ENCODE results near the gene CGNL1. TPM values are rescaled to one million over a fixed set of nuclear protein-coding genes. Genes with fewer than 3 reads are reported as not detected.

CGNL1 gene
- total RNA-seq, 6 experiments from 2014 or later, result 23.6 to 54.5 (median 42.9) TPM

DNA sequence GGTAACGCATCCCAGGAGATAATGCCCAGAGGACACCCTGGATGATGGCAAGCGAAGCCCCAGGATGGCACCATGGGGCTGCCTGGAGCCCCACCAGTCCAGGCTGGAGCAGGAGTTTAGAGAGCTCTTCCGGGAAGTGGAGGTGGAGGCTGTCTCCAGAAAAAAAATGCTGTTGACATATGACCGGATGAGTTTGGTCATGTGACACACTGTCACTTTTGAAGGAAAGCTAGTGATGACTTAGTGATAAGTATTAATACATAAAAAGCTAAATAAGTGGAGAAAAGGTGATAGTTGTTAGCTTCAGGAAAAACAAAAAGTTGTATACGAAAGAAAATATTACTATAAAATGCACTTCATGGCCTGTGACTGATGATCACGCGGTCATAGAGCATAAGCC lies 195.4 kb downstream of the CGNL1 start:
- TF ChIP-seq, protein P1, sequence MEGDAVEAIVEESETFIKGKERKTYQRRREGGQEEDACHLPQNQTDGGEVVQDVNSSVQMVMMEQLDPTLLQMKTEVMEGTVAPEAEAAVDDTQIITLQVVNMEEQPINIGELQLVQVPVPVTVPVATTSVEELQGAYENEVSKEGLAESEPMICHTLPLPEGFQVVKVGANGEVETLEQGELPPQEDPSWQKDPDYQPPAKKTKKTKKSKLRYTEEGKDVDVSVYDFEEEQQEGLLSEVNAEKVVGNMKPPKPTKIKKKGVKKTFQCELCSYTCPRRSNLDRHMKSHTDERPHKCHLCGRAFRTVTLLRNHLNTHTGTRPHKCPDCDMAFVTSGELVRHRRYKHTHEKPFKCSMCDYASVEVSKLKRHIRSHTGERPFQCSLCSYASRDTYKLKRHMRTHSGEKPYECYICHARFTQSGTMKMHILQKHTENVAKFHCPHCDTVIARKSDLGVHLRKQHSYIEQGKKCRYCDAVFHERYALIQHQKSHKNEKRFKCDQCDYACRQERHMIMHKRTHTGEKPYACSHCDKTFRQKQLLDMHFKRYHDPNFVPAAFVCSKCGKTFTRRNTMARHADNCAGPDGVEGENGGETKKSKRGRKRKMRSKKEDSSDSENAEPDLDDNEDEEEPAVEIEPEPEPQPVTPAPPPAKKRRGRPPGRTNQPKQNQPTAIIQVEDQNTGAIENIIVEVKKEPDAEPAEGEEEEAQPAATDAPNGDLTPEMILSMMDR (IDR thresholded peaks at IDR 0.05), result no peak
- no peak for TF ChIP-seq POLR2A (IDR thresholded peaks at IDR 0.05)
- Histone ChIP-seq H3K27me3 (no peaks in the 10 kb centered on the region), H3K4me3 (no peak overlapping the region), H3K36me3 (no peaks in the 10 kb centered on the region), H3K9me3 (no peaks in the 10 kb centered on the region), H3K27ac (no peak overlapping the region), H3K4me1 (no peaks in the 10 kb centered on the region)
- intact Hi-C loops (cut with DNase I), result no loop called here
- DNase-seq, result no peak
- no peak for ATAC-seq
- WGBS (ENCODE audit: insufficient coverage, low coverage, low lambda C conversion rate, missing lambda C conversion rate), result 78% methylated on average over 7 of the region's 7 CpGs

DNA sequence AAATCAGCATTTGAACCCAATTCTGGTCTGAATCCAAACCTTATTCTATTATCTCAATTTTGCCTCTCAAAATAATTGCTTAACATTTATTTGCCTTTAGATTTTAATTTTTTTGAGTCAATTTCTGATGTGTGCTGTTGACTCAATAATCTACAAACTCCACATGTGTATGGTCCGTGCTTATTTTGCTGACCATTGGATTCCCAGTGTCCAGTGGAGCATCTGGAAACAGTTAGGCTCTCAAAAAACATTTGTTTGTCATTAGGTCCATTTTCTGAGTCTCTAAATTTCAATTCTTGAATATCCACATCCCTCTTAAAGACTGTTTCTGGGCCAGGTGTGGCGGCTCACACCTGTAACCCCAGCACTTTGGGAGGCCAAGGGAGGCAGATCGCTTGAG lies 196.2 kb downstream of the CGNL1 start:
- WGBS (ENCODE audit: insufficient coverage, low coverage, low lambda C conversion rate, missing lambda C conversion rate), result 76% methylated on average over 3 of the region's 3 CpGs
- intact Hi-C loops (cut with DNase I), result no loop called here
- no peak for ATAC-seq

DNA sequence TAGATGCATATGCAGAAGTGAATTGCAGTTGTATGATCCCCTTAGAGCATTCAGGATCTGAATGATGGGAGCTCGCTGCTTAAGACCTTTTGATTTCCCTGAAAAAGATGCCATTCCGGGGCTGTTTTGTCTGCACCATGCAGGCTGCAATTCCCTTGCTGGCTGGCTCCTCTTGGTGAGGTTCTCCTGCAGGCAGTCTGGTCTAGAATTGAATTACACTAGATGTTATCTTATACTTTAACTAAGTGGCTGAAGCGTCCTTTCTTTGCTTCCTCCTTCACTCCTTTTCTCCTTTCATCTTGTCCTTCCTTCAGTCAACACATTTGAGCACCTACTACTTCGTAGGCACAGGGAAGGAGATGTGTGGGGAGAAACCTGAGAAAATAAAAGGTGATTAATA lies 196.8 kb downstream of the CGNL1 start:
- Histone ChIP-seq H3K27ac (no peak overlapping the region), H3K27me3 (no peaks in the 10 kb centered on the region), H3K4me3 (no peak overlapping the region), H3K36me3 (no peaks in the 10 kb centered on the region), H3K9me3 (no peaks in the 10 kb centered on the region), H3K4me1 (no peaks in the 10 kb centered on the region)
- DNase-seq (no peak), ATAC-seq (no peak)
- WGBS (ENCODE audit: insufficient coverage, low coverage, low lambda C conversion rate, missing lambda C conversion rate), result 84% methylated on average over 3 of the region's 4 CpGs
- intact Hi-C loops (cut with DNase I), result no loop called here
- TF ChIP-seq POLR2A (IDR thresholded peaks at IDR 0.05), result no peak
- TF ChIP-seq, protein P1 (IDR thresholded peaks at IDR 0.05), result no peak

More for the DNA sequence above, 196.2 kb downstream of the CGNL1 start:
- no peaks in the 10 kb centered on the region for H3K27me3 ChIP-seq
- DNase-seq, result no peak
- H3K27ac ChIP-seq, result no peak overlapping the region
- no peaks in the 10 kb centered on the region for H3K36me3 ChIP-seq
- H3K4me1 ChIP-seq, result no peaks in the 10 kb centered on the region
- no peak overlapping the region for H3K4me3 ChIP-seq
- H3K9me3 ChIP-seq, result no peaks in the 10 kb centered on the region
- TF ChIP-seq, protein P1 (IDR thresholded peaks at IDR 0.05), result no peak
- no peak for TF ChIP-seq POLR2A (IDR thresholded peaks at IDR 0.05)

DNA sequence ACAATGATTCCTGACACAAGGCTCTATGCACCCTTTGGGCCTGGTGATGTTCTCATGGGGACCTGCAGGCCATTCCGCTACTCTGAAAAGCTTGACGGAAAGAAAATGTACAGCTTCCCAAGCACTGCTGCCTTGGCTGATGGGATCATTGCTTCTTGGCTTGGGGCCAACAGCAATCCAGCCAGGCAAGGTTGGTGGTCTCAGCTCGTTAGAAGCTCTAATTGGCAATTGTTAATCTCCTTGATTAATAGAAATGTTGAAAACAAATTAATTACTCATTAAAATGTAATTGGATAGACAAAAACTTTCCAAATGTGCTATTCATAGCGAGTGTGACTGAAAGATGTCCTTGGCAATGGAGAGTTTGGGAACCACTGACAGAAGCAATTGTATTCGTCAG lies 199.1 kb downstream of the CGNL1 start:
- 83% methylated on average over 3 of the region's 5 CpGs for WGBS (ENCODE audit: insufficient coverage, low coverage, low lambda C conversion rate, missing lambda C conversion rate)
- DNase-seq (no peak), ATAC-seq (no peak)
- Histone ChIP-seq H3K4me1 (peaks cover 0 to 2% (median 0%) of the 10 kb centered on the region in 4 donors), H3K4me3 (no peak overlapping the region), H3K27me3 (no peaks in the 10 kb centered on the region), H3K36me3 (no peaks in the 10 kb centered on the region), H3K9me3 (no peaks in the 10 kb centered on the region), H3K27ac (no peak overlapping the region)
- intact Hi-C loops (cut with DNase I), result no loop called here
- TF ChIP-seq, protein P1 (IDR thresholded peaks at IDR 0.05), result no peak
- TF ChIP-seq POLR2A (IDR thresholded peaks at IDR 0.05), result no peak
